BE2C (cell line): Measurements from ENCODE around the gene ZNF503.

Experiments used
- DNase-seq: peaks from one replicate; pipeline ENCODE4 v3.0.0-alpha.2; 2020
- H3K27me3 ChIP-seq: fragments of 250-450 bp; sonication (Bioruptor Pico); 2 replicates; pipeline ENCODE4 v1.5.1; 2020; ENCODE audit warnings: mild to moderate bottlenecking
- H3K36me3 ChIP-seq: fragments of 250-450 bp; sonication (Bioruptor Pico); 2 replicates; pipeline ENCODE4 v1.5.1; 2020; ENCODE audit warnings: mild to moderate bottlenecking
- H3K4me1 ChIP-seq: fragments of 250-450 bp; sonication (Bioruptor Pico); 2 replicates; pipeline ENCODE4 v1.5.1; 2020
- H3K4me3 ChIP-seq: 2 replicates; pipeline ENCODE4 v1.5.1; 2011; ENCODE audit warnings: low read depth, low read length
- H3K9me3 ChIP-seq: fragments of 250-450 bp; sonication (Bioruptor Pico); 2 replicates; pipeline ENCODE4 v1.5.1; 2020
- TF ChIP-seq, protein P1 (sequence below): IDR thresholded peaks from 2 replicates; pipeline ENCODE4 v1.5.1; 2012; ENCODE audit warnings: mild to moderate bottlenecking, low read depth, low read length

ZNF503 gene

DNA sequence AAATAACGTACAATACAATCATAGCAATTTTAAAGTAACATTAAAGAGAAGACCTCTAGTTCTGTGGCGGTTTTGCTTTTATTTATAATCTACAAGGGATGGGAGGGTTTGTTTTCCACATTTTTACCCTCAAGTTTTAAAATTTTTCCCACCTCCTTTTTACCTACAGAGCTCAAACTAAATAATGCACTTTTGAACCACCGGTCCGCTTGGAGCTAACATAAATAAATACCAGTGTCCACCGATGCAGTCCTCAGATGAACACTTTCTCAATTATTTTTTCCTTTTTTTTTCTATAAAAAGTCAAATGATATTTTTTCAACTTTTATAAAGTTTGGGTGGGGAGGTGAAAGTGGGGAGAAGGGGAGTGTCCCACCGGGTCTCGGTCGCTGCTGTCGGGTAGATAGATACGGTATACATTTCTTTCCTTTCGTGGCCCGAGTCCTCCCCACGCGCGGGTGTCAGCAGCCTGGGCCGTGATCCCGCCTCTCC lies 3.3 kb downstream of the ZNF503 start:
- peaks cover 13% of the 10 kb centered on the region for H3K36me3 ChIP-seq
- H3K4me1 ChIP-seq: no peaks in the 10 kb centered on the region
- H3K9me3 ChIP-seq: no peaks in the 10 kb centered on the region
- DNase-seq: no peak
- no peak overlapping the region for H3K4me3 ChIP-seq
- H3K27me3 ChIP-seq: peaks cover 4% of the 10 kb centered on the region
- TF ChIP-seq, protein P1, sequence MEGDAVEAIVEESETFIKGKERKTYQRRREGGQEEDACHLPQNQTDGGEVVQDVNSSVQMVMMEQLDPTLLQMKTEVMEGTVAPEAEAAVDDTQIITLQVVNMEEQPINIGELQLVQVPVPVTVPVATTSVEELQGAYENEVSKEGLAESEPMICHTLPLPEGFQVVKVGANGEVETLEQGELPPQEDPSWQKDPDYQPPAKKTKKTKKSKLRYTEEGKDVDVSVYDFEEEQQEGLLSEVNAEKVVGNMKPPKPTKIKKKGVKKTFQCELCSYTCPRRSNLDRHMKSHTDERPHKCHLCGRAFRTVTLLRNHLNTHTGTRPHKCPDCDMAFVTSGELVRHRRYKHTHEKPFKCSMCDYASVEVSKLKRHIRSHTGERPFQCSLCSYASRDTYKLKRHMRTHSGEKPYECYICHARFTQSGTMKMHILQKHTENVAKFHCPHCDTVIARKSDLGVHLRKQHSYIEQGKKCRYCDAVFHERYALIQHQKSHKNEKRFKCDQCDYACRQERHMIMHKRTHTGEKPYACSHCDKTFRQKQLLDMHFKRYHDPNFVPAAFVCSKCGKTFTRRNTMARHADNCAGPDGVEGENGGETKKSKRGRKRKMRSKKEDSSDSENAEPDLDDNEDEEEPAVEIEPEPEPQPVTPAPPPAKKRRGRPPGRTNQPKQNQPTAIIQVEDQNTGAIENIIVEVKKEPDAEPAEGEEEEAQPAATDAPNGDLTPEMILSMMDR: no peak

DNA sequence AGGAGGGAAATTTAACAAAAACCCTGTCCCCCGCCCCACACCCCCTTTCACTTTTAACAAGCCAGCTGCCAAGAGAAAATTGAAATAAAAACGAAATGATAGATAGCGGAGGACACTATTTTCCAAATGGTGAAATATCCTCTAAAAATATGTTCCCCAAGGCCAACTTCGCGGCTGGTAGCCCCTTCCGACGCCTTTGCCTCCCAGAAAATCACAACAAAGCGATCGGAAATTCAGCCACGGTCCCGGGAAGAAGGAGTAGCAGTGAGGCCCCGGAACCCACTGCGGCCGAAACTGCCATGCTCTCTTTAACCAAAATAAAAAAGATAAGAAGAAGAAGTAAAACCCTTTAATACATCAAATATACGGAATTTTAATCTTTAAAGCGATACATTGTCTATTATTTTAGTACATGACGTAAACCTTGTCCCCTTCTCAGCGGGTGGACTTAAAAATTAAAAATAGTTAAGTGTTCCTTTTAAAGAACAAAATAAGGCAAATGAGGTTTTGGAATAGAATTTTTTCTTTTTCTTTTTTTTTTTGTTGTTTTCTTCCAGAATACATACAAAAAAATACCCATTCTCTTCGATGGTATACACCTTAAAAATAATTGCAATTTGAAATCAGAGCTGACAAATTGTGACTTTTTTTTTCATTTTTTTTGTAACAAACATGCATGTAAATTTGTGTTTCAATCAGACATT lies 3.9 kb downstream of the ZNF503 start:
- DNase-seq: no peak
- no peaks in the 10 kb centered on the region for H3K4me1 ChIP-seq
- H3K27me3 ChIP-seq: no peaks in the 10 kb centered on the region
- peaks cover 13% of the 10 kb centered on the region for H3K36me3 ChIP-seq
- H3K4me3 ChIP-seq: no peak overlapping the region
- H3K9me3 ChIP-seq: no peaks in the 10 kb centered on the region
- TF ChIP-seq, protein P1: no peak

DNA sequence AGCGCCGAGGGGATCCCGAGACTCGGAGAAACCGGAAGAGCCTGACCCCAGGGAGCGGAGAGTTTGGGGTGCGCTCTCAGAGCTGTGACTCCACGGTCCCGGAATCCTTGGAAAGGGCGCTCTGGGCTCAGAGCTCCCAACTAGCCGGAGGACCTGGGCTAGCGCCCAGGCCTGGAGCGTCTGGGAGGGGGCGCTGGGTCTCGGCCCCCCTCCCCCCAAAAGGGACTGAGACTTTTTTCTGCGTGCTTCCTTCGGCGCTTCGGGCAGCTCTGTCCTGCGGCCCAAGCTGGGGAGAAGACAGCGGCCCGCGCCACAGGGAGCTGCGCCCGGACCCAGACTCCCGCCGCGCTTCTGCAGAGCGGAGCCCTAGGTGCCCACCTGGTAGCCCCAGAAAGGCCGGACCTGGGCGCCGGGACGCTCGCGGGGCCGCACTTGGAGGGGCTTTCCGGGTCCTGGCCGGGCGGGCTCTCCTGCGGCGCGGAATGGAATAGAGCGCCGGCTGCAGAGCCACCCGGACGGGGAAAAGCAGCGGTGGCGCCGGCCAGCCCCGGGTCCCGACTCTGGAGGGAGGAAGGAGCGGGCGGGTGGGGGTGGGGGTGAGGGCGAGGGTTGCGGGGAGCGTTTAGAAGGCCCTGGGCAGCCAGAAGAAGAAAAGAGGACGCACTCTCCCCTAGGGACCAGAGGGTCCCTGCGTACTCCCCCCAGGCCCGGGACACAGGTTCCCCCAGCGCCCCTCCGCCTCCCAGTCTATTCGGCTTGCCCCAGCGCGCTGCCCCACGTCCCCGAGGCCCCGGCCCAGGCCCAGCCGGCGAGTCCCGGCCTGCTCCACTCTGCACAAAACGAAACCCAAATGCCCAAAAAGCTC lies 4.7 kb downstream of the ZNF503 start:
- TF ChIP-seq, protein P1: no peak
- Histone ChIP-seq H3K27me3 (no peaks in the 10 kb centered on the region), H3K4me3 (no peak overlapping the region), H3K36me3 (peaks cover 13% of the 10 kb centered on the region), H3K9me3 (no peaks in the 10 kb centered on the region), H3K4me1 (no peaks in the 10 kb centered on the region)
- no peak for DNase-seq

DNA sequence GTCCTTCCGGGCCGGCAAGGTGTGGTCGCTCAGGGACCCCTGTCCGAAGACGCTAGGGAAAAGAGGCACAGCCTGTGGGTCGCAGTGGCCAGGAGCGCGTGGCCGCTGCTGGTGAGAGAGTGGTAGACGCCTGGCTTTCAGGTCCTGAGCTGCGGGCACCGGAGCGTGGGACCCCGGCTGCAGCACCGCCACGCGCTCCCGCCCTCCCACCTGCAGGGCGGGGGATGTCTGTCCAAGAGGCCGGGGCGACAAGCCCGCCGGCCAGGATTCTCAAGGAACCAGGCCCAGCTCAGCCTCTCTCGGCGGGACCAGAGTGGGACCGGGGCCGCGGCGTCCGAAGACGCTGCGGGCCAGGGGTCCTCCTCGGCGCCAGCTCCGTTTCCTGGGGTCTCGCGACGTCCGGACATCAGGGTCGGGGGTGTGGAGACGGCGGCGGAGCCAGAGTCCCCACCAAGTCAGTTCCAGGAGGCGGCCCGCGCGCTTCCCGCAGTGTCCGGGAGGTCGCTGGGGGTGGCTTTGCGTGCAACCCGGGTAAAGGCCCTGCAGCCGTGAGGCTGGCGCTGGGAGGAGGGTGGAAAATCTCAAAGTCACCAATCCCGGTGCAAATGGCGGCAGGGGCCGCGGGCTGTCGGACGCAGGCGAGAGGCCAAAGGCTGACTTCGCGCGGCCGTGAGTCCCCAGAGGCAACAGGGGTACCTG lies 5.5 kb downstream of the ZNF503 start:
- H3K9me3 ChIP-seq: no peaks in the 10 kb centered on the region
- H3K27me3 ChIP-seq: no peaks in the 10 kb centered on the region
- TF ChIP-seq, protein P1: no peak
- H3K36me3 ChIP-seq: peaks cover 13% of the 10 kb centered on the region
- no peak overlapping the region for H3K4me3 ChIP-seq
- no peak for DNase-seq
- H3K4me1 ChIP-seq: no peaks in the 10 kb centered on the region

DNA sequence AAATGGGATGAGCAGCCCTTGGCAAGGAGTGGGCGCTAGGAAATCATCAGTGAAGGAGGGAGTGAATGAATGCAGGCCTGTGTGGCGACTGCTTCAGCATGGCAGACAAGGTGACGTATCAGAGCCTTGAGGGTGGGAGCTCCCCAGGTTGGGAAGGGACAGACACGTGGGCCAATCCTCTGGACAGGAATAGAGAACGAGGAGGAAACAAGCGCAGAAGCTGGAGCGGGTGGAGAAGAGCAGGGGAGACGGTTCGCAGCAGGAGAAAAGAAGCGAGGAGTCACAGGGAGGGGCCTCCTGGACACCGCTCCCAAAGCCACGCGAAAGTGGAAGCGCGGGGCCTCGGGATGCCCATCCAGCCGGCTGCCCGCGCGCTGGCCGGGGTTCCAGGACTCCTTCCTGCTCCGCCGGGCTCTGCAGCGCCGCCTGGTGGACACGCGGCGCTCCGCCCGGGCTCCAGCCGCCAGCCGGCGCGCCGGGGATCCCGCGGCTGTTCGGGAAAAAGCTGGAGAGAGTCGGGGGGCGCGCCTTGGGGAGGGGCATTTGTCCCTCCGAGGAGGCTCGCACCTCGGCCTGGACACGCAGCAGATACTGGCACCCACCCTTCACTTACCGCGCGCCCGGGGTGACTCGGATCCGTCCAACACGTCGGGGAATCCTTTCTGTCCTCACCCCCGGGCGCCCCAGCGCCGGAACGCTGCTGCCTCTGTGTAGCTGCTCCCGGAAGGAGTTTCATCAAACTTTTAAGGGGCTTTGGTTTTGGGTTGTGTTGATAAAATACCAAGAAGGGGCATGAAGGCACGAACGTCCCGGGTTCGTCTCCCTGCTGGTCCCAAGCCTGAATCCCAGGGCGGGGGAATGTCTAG lies 6.3 kb downstream of the ZNF503 start:
- Histone ChIP-seq H3K4me1 (no peaks in the 10 kb centered on the region), H3K36me3 (peaks cover 13% of the 10 kb centered on the region), H3K27me3 (no peaks in the 10 kb centered on the region), H3K4me3 (no peak overlapping the region), H3K9me3 (no peaks in the 10 kb centered on the region)
- TF ChIP-seq, protein P1: no peak
- DNase-seq: no peak
